ENCODE data around the gene GAD2. TPM values are rescaled to one million over a fixed set of nuclear protein-coding genes. Genes with fewer than 3 reads are reported as not detected.

GAD2 gene
- total RNA-seq, 2 donors from 2014 or later = 0.15 TPM; not detected in 1

Other genes starting within 250 kb of the GAD2 start
- under 1 TPM; 0.24 TPM for gene APBB1IP, start 221.6 kb downstream of the GAD2 start, total RNA-seq

All from endodermal cell (in vitro differentiated cells).